Sigmoid colon (tissue), 7 donors: ENCODE data around the gene WDR88. TPM values are rescaled to one million over a fixed set of nuclear protein-coding genes. Genes with fewer than 3 reads are reported as not detected.
"Not testable (repeated sequence)": the region's sequence is repeated elsewhere in the genome, so short reads cannot be mapped to it uniquely, and the experiment has no call there.

Source experiments
- DNase-seq: peaks from one replicate; pipeline ENCODE4 v3.0.0-alpha.2; 2019
- H3K27ac ChIP-seq, 4 donors: fragments of 200-600 bp; sonication (generic); one replicate each; pipeline ENCODE4 v1.5.1; 2016 to 2019; ENCODE audit warnings: mild to moderate bottlenecking in 1 of 4
- H3K27me3 ChIP-seq, 3 donors: fragments of 200-600 bp; sonication (generic); one replicate each; pipeline ENCODE4 v1.5.1; 2019; ENCODE audit warnings: mild to moderate bottlenecking in 1 of 3
- H3K36me3 ChIP-seq, 4 donors: fragments of 200-600 bp; sonication (generic); one replicate each; pipeline ENCODE4 v1.5.1; 2016 to 2019
- H3K4me1 ChIP-seq, 4 donors: fragments of 200-600 bp; sonication (generic); one replicate each; pipeline ENCODE4 v1.5.1; 2017 to 2019
- H3K4me3 ChIP-seq, 4 donors: fragments of 200-600 bp; sonication (generic); one replicate each; pipeline ENCODE4 v1.5.1; 2017 to 2019; ENCODE audit warnings: mild to moderate bottlenecking in 2 of 4, moderate library complexity in 1 of 4
- H3K9me3 ChIP-seq, 4 donors: fragments of 200-600 bp in 3 of 4; sonication (generic) in 3 of 4; one replicate each; pipeline versions ENCODE4 v1.5.1 to v1.6.1; 2013 to 2019
- CTCF ChIP-seq, 4 experiments: fragments of 450-650 bp in 3 of 4; fragments of 200-600 bp in 1 of 4; IDR thresholded peaks; one replicate each; pipeline ENCODE4 v1.5.1; 2016 to 2019; ENCODE audit warnings: antibody characterized with exemption in 4 of 4, mild to moderate bottlenecking in 3 of 4, moderate library complexity in 2 of 4
- EP300 ChIP-seq, 4 donors: sonication (generic); formaldehyde crosslinking; IDR thresholded peaks; one replicate each; pipeline ENCODE4 v1.6.1; 2017; ENCODE audit warnings: antibody characterized with exemption in 4 of 4
- POLR2A ChIP-seq, 2 donors: fragments of 450-650 bp; IDR thresholded peaks; one replicate each; pipeline ENCODE4 v1.6.1; 2016; ENCODE audit warnings: antibody characterized with exemption in 2 of 2, mild to moderate bottlenecking in 2 of 2, moderate library complexity in 2 of 2
- POLR2AphosphoS5 ChIP-seq, 4 donors: sonication (generic); formaldehyde crosslinking; IDR thresholded peaks; one replicate each; pipeline ENCODE4 v1.6.1; 2017; ENCODE audit warnings: antibody characterized with exemption in 4 of 4
- WGBS, 2 donors: extraction: QIAGEN DNeasy Blood & Tissue Kit; methylation state at CpG; one replicate each; pipeline ENCODE4 v1.1.7; 2013; 5-methylcytosine and 5-hydroxymethylcytosine counted together
- intact Hi-C: fragments of 100-400 bp; cut with DNase I; formaldehyde crosslinking; loops from one replicate; pipeline ENCODE4 v1.15.1; 2023
- polyA plus RNA-seq, 3 donors: library from polyadenylated mRNA; stranded (reverse); fragments of 200-250 nt; gene quantifications; one replicate each; pipeline ENCODE4 v1.2.3, GENCODE V29; 2013
- total RNA-seq, 4 donors: library from RNA; depleted of rRNA; stranded (reverse); fragments of >200 nt; gene quantifications; one replicate each; pipeline ENCODE4 v1.1.0, GENCODE V29; 2016
- donor health status: healthy with polysubstance abuse.
- donor health status: Bipolar disorder and iron deficiency.
- donor health status: healthy.

WDR88 gene
- total and polyA plus RNA-seq, 7 donors: not detected

GRCh38 chr19:33146209-33146608, 14.3 kb downstream of the WDR88 start:
- DNase-seq: no peak
- H3K4me3 ChIP-seq: no peak overlapping the region
- no peak for TF ChIP-seq POLR2AphosphoS5 (IDR thresholded peaks at IDR 0.05)
- no peak for TF ChIP-seq POLR2A (IDR thresholded peaks at IDR 0.05)
- TF ChIP-seq CTCF (IDR thresholded peaks at IDR 0.05): no peak
- TF ChIP-seq EP300 (IDR thresholded peaks at IDR 0.05): no peak
- intact Hi-C loops: loop anchor here (10.0 kb wide), 1 partner anchor 629 kb away; no protein-coding TSS in a partner anchor
- peaks cover 0 to 4% (median 0%) of the 10 kb centered on the region in 4 donors for H3K4me1 ChIP-seq
- H3K36me3 ChIP-seq: no peaks in the 10 kb centered on the region
- H3K27ac ChIP-seq: no peak overlapping the region
- H3K9me3 ChIP-seq: no peaks in the 10 kb centered on the region
- 92 to 93% methylated on average over 9 of the region's 9 CpGs for WGBS, 2 donors
- H3K27me3 ChIP-seq: peaks cover 0 to 6% (median 0%) of the 10 kb centered on the region in 3 donors

- Histone ChIP-seq H3K4me1 (peaks cover 0 to 4% (median 0%) of the 10 kb centered on the region in 4 donors), H3K36me3 (no peaks in the 10 kb centered on the region), H3K9me3 (no peaks in the 10 kb centered on the region), H3K4me3 (no peak overlapping the region), H3K27me3 (no peaks in the 10 kb centered on the region), H3K27ac (no peak overlapping the region)
- no peak for DNase-seq
- TF ChIP-seq CTCF (IDR thresholded peaks at IDR 0.05) (no peak), POLR2AphosphoS5 (IDR thresholded peaks at IDR 0.05) (no peak), EP300 (IDR thresholded peaks at IDR 0.05) (no peak), POLR2A (IDR thresholded peaks at IDR 0.05) (no peak)
- intact Hi-C loops: loop anchor here (10.0 kb wide), 1 partner anchor 627 kb away; no protein-coding TSS in a partner anchor
- WGBS, 2 donors: 93% methylated on average over 6 of the region's 6 CpGs
Observed at GRCh38 chr19:33147538-33147937, 15.6 kb downstream of the WDR88 start.

GRCh38 chr19:33150852-33151518, 19.1 kb downstream of the WDR88 start:
- no peaks in the 10 kb centered on the region for H3K9me3 ChIP-seq
- H3K4me3 ChIP-seq: no peak overlapping the region
- TF ChIP-seq POLR2AphosphoS5 (IDR thresholded peaks at IDR 0.05): no peak
- TF ChIP-seq POLR2A (IDR thresholded peaks at IDR 0.05): no peak
- no peak for TF ChIP-seq CTCF (IDR thresholded peaks at IDR 0.05)
- no peak for TF ChIP-seq EP300 (IDR thresholded peaks at IDR 0.05)
- no peaks in the 10 kb centered on the region for H3K27me3 ChIP-seq
- DNase-seq: no peak
- intact Hi-C loops: no loop called here
- no peaks in the 10 kb centered on the region for H3K4me1 ChIP-seq
- H3K27ac ChIP-seq: no peak overlapping the region
- 48 to 76% methylated on average over 14 of the region's 14 CpGs for WGBS, 2 donors
- no peaks in the 10 kb centered on the region for H3K36me3 ChIP-seq

GRCh38 chr19:33152176-33152575, 20.3 kb downstream of the WDR88 start:
- Histone ChIP-seq H3K4me1 (no peaks in the 10 kb centered on the region), H3K9me3 (no peaks in the 10 kb centered on the region), H3K4me3 (no peak overlapping the region), H3K27ac (no peak overlapping the region), H3K36me3 (no peaks in the 10 kb centered on the region), H3K27me3 (no peaks in the 10 kb centered on the region)
- intact Hi-C loops: no loop called here
- DNase-seq: no peak
- WGBS, 2 donors: 73 to 85% methylated on average over 2 of the region's 2 CpGs
- no peak for TF ChIP-seq POLR2A (IDR thresholded peaks at IDR 0.05)
- no peak for TF ChIP-seq POLR2AphosphoS5 (IDR thresholded peaks at IDR 0.05)

- H3K27ac ChIP-seq, DNase-seq, H3K36me3 ChIP-seq, H3K4me3 ChIP-seq, H3K4me1 ChIP-seq, intact Hi-C loops, H3K9me3 ChIP-seq, H3K27me3 ChIP-seq: not testable (repeated sequence)
- 88 to 93% methylated on average over 4 of the region's 4 CpGs for WGBS, 2 donors
Observed at GRCh38 chr19:33152625-33153024, 20.7 kb downstream of the WDR88 start.

- intact Hi-C loops, H3K4me1 ChIP-seq, H3K36me3 ChIP-seq, H3K9me3 ChIP-seq, DNase-seq, H3K4me3 ChIP-seq, H3K27me3 ChIP-seq, H3K27ac ChIP-seq: not testable (repeated sequence)
- WGBS, 2 donors: 85 to 88% methylated on average over 6 of the region's 6 CpGs
Observed at GRCh38 chr19:33154313-33154712, 22.4 kb downstream of the WDR88 start.
